Measurements from ENCODE around the gene SULT1A2. TPM values are rescaled to one million over a fixed set of nuclear protein-coding genes. Genes with fewer than 3 reads are reported as not detected.
"Not testable (repeated sequence)": the region's sequence is repeated elsewhere in the genome, so short reads cannot be mapped to it uniquely, and the experiment has no call there.

SULT1A2 gene
- total and polyA plus RNA-seq, 2 of the 4 experiments (the other 2 are of a cell fraction): 0.09 TPM; not detected in 1

GRCh38 chr16:28600965-28601364, 4.1 kb upstream of the SULT1A2 start:
- H3K4me3 ChIP-seq (ENCODE audit: insufficient read depth, low read depth, low read length); ATAC-seq (ENCODE audit: low read depth); H2BK5ac ChIP-seq (ENCODE audit: low read depth, low read length, poor library complexity, severe bottlenecking); H3K4me1 ChIP-seq (ENCODE audit: control insufficient read depth, insufficient read depth, low read length); intact Hi-C loops (cut with micrococcal nuclease); H3K36me3 ChIP-seq (ENCODE audit: control insufficient read depth, insufficient read depth, low read length); H3K4ac ChIP-seq (ENCODE audit: low read depth, low read length); POLR2A ChIA-PET (ENCODE audit: unreplicated experiment); H3K4me2 ChIP-seq (ENCODE audit: low read depth, low read length); H2BK120ac ChIP-seq (ENCODE audit: low read depth, low read length); dilution Hi-C loops (cut with HindIII; ENCODE audit: low sequenced_read_pairs, unreplicated experiment); DNase-seq; H4K8ac ChIP-seq (ENCODE audit: low read depth in 2 of 2, low read length in 2 of 2); H2BK15ac ChIP-seq (ENCODE audit: low read depth, low read length); BruUV-seq (replicated peaks); H4K91ac ChIP-seq (ENCODE audit: insufficient read depth, low read depth, low read length); H2AFZ ChIP-seq (replicated peaks; ENCODE audit: low read length, poor library complexity); H2AK5ac ChIP-seq (ENCODE audit: low read depth, low read length); H3K23ac ChIP-seq (ENCODE audit: low read depth, low read length); H3K18ac ChIP-seq (ENCODE audit: low read depth, low read length); H2AK9ac ChIP-seq (replicated peaks; ENCODE audit: low read depth, low read length, poor library complexity); H4K20me1 ChIP-seq (ENCODE audit: insufficient read depth, low read length); H3K9me3 ChIP-seq (ENCODE audit: control insufficient read depth, insufficient read depth, low read length); CTCF ChIA-PET; H3K14ac ChIP-seq (replicated peaks; ENCODE audit: low read depth, low read length); H3K9me1 ChIP-seq (ENCODE audit: insufficient read depth, low read length); H3K56ac ChIP-seq (ENCODE audit: extremely low read depth, insufficient read depth, low read length); H3K79me1 ChIP-seq (ENCODE audit: low read depth in 1 of 2, low read length in 2 of 2); H4K5ac ChIP-seq (ENCODE audit: low read depth, low read length); H3K27ac ChIP-seq (ENCODE audit: insufficient read depth, low read length); H3K9ac ChIP-seq (ENCODE audit: low read depth, low read length); H2BK20ac ChIP-seq (ENCODE audit: low read depth, low read length): not testable (repeated sequence)
- no CpG with 5 or more reads among the region's 20 CpGs for WGBS, 2 experiments (ENCODE audit: extremely low coverage in 2 of 2, insufficient read length in 1 of 2)
- in situ Hi-C loops (cut with MboI; ENCODE audit: low sequenced_read_pairs): loop anchor here (10.0 kb wide), 1 partner anchor 306 kb away; the partner anchor contains the start of gene SBK1
- peaks cover 25% of the 10 kb centered on the region for H3K27me3 ChIP-seq (ENCODE audit: control insufficient read depth, insufficient read depth, low read length)

- H3K4ac ChIP-seq (ENCODE audit: low read depth, low read length); H3K9me3 ChIP-seq (ENCODE audit: control insufficient read depth, insufficient read depth, low read length); H4K8ac ChIP-seq (ENCODE audit: low read depth in 2 of 2, low read length in 2 of 2); H4K20me1 ChIP-seq (ENCODE audit: insufficient read depth, low read length); dilution Hi-C loops (cut with HindIII; ENCODE audit: low sequenced_read_pairs, unreplicated experiment); DNase-seq; H3K18ac ChIP-seq (ENCODE audit: low read depth, low read length); H3K79me1 ChIP-seq (ENCODE audit: low read depth in 1 of 2, low read length in 2 of 2); H4K91ac ChIP-seq (ENCODE audit: insufficient read depth, low read depth, low read length); H3K4me2 ChIP-seq (ENCODE audit: low read depth, low read length); H3K36me3 ChIP-seq (ENCODE audit: control insufficient read depth, insufficient read depth, low read length); CTCF ChIA-PET; H2BK20ac ChIP-seq (ENCODE audit: low read depth, low read length); H3K4me1 ChIP-seq (ENCODE audit: control insufficient read depth, insufficient read depth, low read length); H2BK120ac ChIP-seq (ENCODE audit: low read depth, low read length); H3K4me3 ChIP-seq (ENCODE audit: insufficient read depth, low read depth, low read length); H3K9ac ChIP-seq (ENCODE audit: low read depth, low read length); POLR2A ChIA-PET (ENCODE audit: unreplicated experiment); H2BK5ac ChIP-seq (ENCODE audit: low read depth, low read length, poor library complexity, severe bottlenecking); H3K23ac ChIP-seq (ENCODE audit: low read depth, low read length); H3K9me1 ChIP-seq (ENCODE audit: insufficient read depth, low read length); H2AFZ ChIP-seq (replicated peaks; ENCODE audit: low read length, poor library complexity); H4K5ac ChIP-seq (ENCODE audit: low read depth, low read length); H3K27ac ChIP-seq (ENCODE audit: insufficient read depth, low read length); BruUV-seq (replicated peaks); intact Hi-C loops (cut with micrococcal nuclease); H2BK15ac ChIP-seq (ENCODE audit: low read depth, low read length); H3K14ac ChIP-seq (replicated peaks; ENCODE audit: low read depth, low read length); H3K56ac ChIP-seq (ENCODE audit: extremely low read depth, insufficient read depth, low read length); H2AK9ac ChIP-seq (replicated peaks; ENCODE audit: low read depth, low read length, poor library complexity); H2AK5ac ChIP-seq (ENCODE audit: low read depth, low read length): not testable (repeated sequence)
- H3K27me3 ChIP-seq (ENCODE audit: control insufficient read depth, insufficient read depth, low read length): peaks cover 21% of the 10 kb centered on the region
- WGBS, 2 experiments (ENCODE audit: extremely low coverage in 2 of 2, insufficient read length in 1 of 2): no CpG with 5 or more reads among the region's 17 CpGs
- ATAC-seq (ENCODE audit: low read depth): peak; percentile 19; the same call in 1 of the 2 replicates
- in situ Hi-C loops (cut with MboI; ENCODE audit: low sequenced_read_pairs): loop anchor here (10.0 kb wide), 1 partner anchor 305 kb away; the partner anchor contains the start of gene SBK1
Observed at GRCh38 chr16:28599377-28600285, 2.8 kb upstream of the SULT1A2 start.

All from IMR-90 (cell line).